ENCODE measurements around the gene EMILIN3.

EMILIN3 gene

GRCh38 chr20:41390889-41391288 is 24.3 kb upstream of the EMILIN3 start:
- no peak for DNase-seq

- DNase-seq = peak; percentile 14
Observed at GRCh38 chr20:41387444-41387851, 20.8 kb upstream of the EMILIN3 start.

GRCh38 chr20:41386502-41387427 is 20.1 kb upstream of the EMILIN3 start:
- peak; percentile 42 for DNase-seq

- no peak for DNase-seq
Observed at GRCh38 chr20:41382791-41383305, 16.2 kb upstream of the EMILIN3 start.

- no peak for DNase-seq
Observed at GRCh38 chr20:41380551-41381193, 14.1 kb upstream of the EMILIN3 start.

GRCh38 chr20:41379551-41379950 is 12.9 kb upstream of the EMILIN3 start:
- DNase-seq = no peak

GRCh38 chr20:41377275-41377674 is 10.7 kb upstream of the EMILIN3 start:
- no peak for DNase-seq

- no peak for DNase-seq
Observed at GRCh38 chr20:41376349-41376748, 9.7 kb upstream of the EMILIN3 start.

- DNase-seq = no peak
Observed at GRCh38 chr20:41375846-41376245, 9.2 kb upstream of the EMILIN3 start.

- no peak for DNase-seq
Observed at GRCh38 chr20:41373931-41374920, 7.6 kb upstream of the EMILIN3 start.

- no peak for DNase-seq
Observed at GRCh38 chr20:41373251-41373783, 6.7 kb upstream of the EMILIN3 start.

GRCh38 chr20:41371371-41371770 is 4.8 kb upstream of the EMILIN3 start:
- DNase-seq = no peak

GRCh38 chr20:41370176-41370575 is 3.6 kb upstream of the EMILIN3 start:
- DNase-seq = no peak

- DNase-seq = no peak
Observed at GRCh38 chr20:41369673-41370072, 3.1 kb upstream of the EMILIN3 start.

GRCh38 chr20:41367956-41368355 is 1.3 kb upstream of the EMILIN3 start:
- no peak for DNase-seq

- DNase-seq = no peak
Observed at GRCh38 chr20:41367393-41367695, 726 bp upstream of the EMILIN3 start.

- DNase-seq = no peak
Observed at GRCh38 chr20:41365777-41366545, 657 bp downstream of the EMILIN3 start.

- no peak for DNase-seq
Observed at GRCh38 chr20:41364967-41365765, 1.5 kb downstream of the EMILIN3 start.

GRCh38 chr20:41364236-41364855 is 2.3 kb downstream of the EMILIN3 start:
- DNase-seq = no peak

GRCh38 chr20:41363601-41364000 is 3.0 kb downstream of the EMILIN3 start:
- DNase-seq = no peak

GRCh38 chr20:41362748-41363140 is 3.9 kb downstream of the EMILIN3 start:
- no peak for DNase-seq

Data from fibroblast of skin of right quadriceps (primary cell).